NK-92 (cell line): ENCODE data around the gene AGO3.
"Not testable (repeated sequence)": the region's sequence is repeated elsewhere in the genome, so short reads cannot be mapped to it uniquely, and the experiment has no call there.

ENCODE experiments used
- DNase-seq: peaks from one replicate; lab custom pipeline; 2025; ENCODE audit not compliant: unreplicated experiment; lab: John Stamatoyannopoulos, UW

The AGO3 gene

DNA sequence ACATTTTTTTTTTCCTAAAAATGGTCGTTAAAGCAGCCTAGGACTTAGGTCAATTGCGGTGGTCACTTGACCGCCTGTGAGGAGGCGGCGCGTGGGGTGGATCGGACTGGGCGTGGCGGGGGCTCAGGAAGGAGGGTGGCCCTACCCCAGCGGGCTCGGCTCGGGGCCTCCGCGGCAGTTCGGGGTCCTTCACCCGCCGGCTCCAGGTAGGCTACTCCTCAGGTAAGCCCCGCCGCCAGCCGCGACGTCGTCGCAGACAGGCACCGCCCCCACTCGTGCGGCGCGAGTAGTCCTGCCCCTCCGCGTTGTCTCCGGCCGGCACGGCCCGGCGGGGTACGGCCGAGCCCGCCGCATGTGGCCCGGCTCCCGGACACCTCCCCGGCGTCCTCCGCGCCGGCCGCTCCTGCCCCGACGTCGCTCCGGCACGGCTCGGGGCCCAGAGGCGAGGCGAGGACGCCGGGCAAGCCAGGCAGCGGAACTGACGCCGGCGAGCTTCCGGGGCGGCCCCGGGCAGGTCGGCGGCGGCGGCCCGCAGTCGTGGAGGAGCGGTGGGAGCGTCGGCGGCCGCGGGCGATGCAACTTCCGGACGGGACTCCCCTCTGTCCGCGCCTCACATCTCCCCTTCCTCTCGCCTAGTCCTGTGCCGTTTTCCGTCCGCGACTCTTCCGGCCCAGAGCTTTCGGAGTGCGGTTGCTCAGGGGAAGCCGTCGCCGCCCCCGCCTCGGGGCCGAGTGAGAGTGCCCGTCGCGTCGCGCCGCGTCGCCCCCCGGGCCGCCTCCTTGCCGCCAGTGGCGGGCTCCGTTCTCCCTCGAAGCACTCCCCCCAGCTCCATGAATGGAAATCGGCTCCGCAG, at the start of gene AGO3:
AGO3 (plus strand) TSS at position 513 of the 853 bp plus-strand sequence; CDS start at position 835, 322 bp downstream.
- no peak for DNase-seq

- DNase-seq, result no peak
These were observed 49.0 kb upstream of the AGO3 start for GRCh38 chr1:35881850-35882273.

DNA sequence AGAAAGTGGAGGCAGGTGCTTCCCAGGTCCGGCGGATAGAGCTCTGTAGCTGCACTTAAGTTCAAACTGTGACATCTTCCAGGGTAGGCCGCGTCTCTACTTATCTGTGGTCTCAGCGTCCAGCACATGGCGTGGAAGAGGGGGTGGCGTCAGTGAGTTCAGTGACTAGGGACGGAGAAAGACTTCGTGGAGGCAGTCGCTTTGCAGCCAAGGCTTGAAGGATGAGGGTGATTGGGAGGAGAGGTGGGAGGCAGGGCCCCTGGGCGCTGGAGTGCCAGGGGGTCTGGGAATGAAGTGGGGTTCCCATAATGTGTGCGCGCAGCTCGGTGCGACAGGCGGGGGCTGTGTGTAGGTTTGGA, 48.3 kb upstream of the AGO3 start:
- no peak for DNase-seq

- DNase-seq, result peak; percentile 76
These were observed 47.8 kb upstream of the AGO3 start, which contains the start of gene AGO1 for GRCh38 chr1:35882945-35883634. Gene AGO1, plus strand, starts transcription at chr1:35883209. Its CDS starts 213 bp downstream, at chr1:35883422.

GRCh38 chr1:35883635-35884101, 47.2 kb upstream of the AGO3 start:
- DNase-seq, result no peak

DNA sequence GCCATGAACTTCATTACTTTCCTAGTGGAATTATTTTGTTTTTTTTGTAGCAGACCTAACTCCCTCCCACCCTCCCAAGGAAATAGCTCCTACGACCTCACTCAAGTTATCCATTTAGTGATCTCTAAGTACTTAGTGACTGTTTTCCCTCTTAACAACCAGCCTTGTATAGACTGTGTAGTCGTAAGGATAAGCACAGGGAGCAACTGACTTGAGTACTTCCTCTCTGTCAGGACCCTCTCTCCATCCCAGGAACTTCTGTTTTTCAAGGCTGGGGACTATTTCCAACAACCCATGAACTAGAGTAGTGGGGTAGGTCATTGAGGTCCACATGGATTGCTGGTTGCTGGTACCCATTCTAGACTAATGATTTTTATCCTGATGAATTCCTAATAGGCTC, 46.0 kb upstream of the AGO3 start:
- DNase-seq, result no peak

GRCh38 chr1:35885961-35886558, 44.8 kb upstream of the AGO3 start:
- DNase-seq, result no peak

GRCh38 chr1:35886577-35887431, 44.1 kb upstream of the AGO3 start:
- DNase-seq, result no peak

- DNase-seq, result no peak
These were observed 43.4 kb upstream of the AGO3 start for GRCh38 chr1:35887508-35887907.

DNA sequence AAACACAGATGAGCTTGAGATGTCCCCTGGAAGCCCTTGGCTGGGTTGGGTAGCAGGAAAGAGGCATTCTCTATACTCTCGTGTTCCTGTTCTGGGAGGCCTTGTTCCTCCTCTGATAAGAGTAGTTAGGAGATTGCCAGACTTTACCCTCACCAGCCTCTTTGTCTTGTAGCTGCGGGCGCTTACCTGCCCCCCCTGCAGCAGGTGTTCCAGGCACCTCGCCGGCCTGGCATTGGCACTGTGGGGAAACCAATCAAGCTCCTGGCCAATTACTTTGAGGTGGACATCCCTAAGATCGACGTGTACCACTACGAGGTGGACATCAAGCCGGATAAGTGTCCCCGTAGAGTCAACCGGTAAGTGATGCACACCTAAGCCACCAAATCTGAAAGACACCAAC, 42.6 kb upstream of the AGO3 start:
- no peak for DNase-seq

DNA sequence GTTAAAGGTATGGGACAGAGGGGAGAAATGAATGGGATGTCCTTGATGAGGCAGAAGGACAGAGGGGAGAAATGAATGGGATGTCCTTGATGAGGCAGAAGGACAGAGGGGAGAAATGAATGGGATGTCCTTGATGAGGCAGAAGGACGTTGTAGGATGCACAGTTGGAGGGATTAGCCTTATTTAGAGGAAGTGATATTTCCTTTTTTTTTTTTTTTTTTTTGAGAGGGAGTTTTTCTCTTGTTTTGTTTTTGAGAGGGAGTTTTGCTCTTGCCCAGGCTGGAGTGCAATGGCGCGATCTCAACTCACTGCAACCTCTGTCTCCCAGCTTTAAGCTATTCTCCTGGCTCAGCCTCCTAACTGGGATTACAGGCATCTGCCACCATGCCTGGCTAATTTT, 41.9 kb upstream of the AGO3 start:
- DNase-seq, result not testable (repeated sequence)

- no peak for DNase-seq
These were observed 37.6 kb upstream of the AGO3 start for GRCh38 chr1:35893051-35893879.

- DNase-seq, result no peak
These were observed 36.7 kb upstream of the AGO3 start for GRCh38 chr1:35894183-35894582.

GRCh38 chr1:35894656-35895055, 36.2 kb upstream of the AGO3 start:
- DNase-seq, result no peak

DNA sequence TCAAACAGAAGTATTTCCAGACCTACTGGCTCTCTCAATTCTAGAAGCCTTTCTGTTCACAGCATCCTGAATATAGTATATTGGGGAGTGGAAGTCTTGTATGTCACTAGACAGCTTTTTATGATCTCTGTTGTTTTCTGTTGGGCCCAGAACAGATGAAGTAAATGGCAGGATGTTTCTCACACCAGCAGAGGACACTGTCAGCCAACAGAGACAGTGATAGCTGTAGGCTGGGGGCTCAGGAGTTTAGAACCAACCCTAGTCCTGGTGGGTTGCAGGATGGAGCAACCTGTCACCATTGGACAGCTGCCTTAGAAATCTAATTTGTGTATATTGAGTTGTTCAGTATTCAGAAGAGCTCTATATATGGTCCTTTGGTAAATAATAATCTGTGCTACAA, 31.0 kb upstream of the AGO3 start:
- no peak for DNase-seq

DNA sequence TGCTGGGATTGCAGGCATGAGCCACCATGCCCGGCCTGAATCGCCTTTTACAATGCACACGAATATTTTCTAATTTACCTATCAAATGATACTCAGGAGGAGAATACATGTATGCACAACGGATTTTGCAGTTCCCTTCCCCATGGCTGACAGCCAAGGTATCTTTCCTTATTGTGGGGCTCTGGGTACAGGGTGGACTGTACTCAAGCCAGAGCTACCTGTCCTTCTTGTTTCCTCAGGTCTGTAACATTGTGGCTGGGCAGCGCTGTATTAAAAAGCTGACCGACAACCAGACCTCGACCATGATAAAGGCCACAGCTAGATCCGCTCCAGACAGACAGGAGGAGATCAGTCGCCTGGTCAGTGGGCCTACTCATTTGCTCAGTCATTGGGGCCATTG, 29.7 kb upstream of the AGO3 start:
- no peak for DNase-seq

- DNase-seq, result no peak
These were observed 28.2 kb upstream of the AGO3 start for GRCh38 chr1:35902671-35903070.

DNA sequence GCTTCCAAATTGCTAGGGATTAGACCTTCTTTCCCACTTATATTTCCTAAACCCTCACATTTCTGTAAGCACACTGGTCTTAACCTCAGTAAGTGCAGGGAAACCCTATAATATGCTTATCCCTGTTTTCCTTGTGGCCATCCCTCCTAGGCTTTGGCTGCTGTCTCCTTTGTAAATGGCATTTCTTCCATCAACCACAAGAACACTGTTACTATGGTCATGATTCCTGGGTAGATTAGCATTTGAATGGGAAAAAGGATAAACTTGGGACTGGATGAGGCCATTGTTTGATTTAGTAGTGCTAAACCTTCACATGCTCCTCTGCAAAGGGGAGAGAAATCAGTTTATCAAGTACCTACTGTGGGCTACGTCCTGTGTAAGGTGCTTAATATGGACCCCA, 16.2 kb upstream of the AGO3 start:
- DNase-seq, result no peak

DNA sequence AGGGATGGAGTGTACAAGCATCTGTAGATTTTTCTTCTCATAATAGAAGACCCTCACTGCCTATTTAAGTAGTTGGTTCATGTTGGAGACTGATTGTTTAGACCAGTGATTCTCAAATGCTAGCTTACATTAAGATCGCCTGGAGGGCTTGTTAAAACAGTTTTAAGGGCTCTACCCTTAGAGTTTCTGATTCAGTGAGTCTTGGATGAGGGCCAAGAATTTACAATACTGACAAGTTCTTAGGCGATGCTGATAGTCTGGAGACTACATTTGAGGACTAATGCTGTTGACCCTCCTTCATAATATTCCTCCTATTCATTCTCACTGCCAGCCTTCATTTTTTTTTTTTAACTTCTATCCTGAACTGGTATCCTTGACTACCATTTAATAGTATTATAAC, 15.2 kb upstream of the AGO3 start:
- DNase-seq, result no peak

DNA sequence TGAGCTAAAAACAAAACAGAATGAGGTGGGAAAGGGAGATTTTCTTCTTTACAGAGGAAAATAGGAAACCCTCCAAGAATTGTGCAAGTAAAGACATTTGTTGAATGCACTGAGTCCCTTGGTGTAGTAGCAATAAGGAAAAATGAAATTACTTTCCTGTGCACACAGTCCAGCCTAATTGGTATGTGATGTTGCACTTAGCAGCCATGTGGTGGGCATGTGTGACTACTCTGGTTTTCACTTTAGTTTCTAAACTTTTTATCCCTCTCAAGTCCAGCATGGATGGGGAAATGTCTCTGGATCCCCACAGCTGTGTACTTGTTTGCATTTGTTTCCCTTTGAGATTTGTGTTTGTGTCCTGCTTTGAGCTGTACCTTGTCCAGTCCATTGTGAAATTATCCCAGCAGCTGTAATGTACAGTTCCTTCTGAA, 7.1 kb upstream of the AGO3 start:
- no peak for DNase-seq
